ENCODE results near the gene PSME3. TPM values are rescaled to one million over a fixed set of nuclear protein-coding genes. Genes with fewer than 3 reads are reported as not detected.

The PSME3 gene
- total RNA-seq, 1 donor from 2014 or later, result 92.0 TPM

- no peak for TF ChIP-seq CTCF (IDR thresholded peaks at IDR 0.05; ENCODE audit: unreplicated experiment)
- peaks cover 2% of the 10 kb centered on the region for H3K36me3 Mint-ChIP-seq
- DNase-seq (ENCODE audit: low spot score in 2 of 2, unreplicated experiment in 2 of 2), result no peak
- H3K27me3 Mint-ChIP-seq (ENCODE audit: low read depth), result peaks cover 9% of the 10 kb centered on the region
- no peak overlapping the region for H3K27ac Mint-ChIP-seq
- H3K4me1 Mint-ChIP-seq, result no peaks in the 10 kb centered on the region
- no peak overlapping the region for H3K4me3 Mint-ChIP-seq
- no peaks in the 10 kb centered on the region for H3K9me3 Mint-ChIP-seq
Observed at GRCh38 chr17:42804918-42805367, 28.3 kb upstream of the PSME3 start.

DNA sequence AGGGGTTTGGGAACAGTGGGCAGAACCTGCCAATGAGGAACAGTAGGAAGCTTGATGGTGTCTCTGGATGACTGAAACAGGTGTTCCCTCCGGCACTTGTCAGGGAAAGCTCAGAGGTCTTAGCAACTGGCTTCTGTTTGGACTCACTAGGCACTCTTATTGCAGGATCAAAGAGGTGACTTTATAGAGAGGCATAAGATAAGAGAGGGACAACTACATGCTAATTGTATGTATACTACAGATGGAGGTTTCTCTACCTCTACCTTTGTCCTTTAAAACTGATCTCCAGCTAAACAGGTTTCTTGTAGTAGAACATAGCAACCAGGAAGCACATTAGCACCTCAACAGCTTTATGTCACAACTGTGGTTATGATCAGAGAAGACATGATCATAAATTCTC lies 26.9 kb upstream of the PSME3 start:
- no peak overlapping the region for H3K4me3 Mint-ChIP-seq
- H3K27me3 Mint-ChIP-seq (ENCODE audit: low read depth), result peaks cover 5% of the 10 kb centered on the region
- H3K27ac Mint-ChIP-seq, result no peak overlapping the region
- peaks cover 10% of the 10 kb centered on the region for H3K36me3 Mint-ChIP-seq
- no peak for TF ChIP-seq CTCF (IDR thresholded peaks at IDR 0.05; ENCODE audit: unreplicated experiment)
- DNase-seq (ENCODE audit: low spot score in 2 of 2, unreplicated experiment in 2 of 2), result no peak
- H3K9me3 Mint-ChIP-seq, result no peaks in the 10 kb centered on the region
- H3K4me1 Mint-ChIP-seq, result no peaks in the 10 kb centered on the region

DNA sequence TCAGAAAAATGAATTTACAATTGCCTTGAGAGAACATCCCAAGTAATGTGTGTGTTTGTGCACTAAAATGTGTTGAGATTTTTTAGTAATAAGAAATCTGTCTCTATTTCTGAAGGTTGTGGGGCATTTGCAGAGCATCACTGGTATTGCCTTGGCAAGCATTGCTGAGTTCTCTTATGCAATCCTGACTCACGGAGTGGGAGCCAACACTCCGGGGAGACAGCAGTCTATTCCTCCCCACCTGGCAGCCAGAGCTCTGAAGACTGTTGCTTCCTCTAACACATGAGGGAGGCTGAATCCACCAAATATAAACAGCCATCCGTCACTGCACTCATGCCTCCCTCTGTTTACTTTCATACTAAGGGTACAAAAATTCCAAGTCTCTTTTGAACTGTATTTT lies 23.9 kb upstream of the PSME3 start:
- Mint-ChIP-seq H3K36me3 (peaks cover 20% of the 10 kb centered on the region), H3K9me3 (no peaks in the 10 kb centered on the region), H3K4me1 (no peaks in the 10 kb centered on the region), H3K27me3 (ENCODE audit: low read depth) (no peaks in the 10 kb centered on the region), H3K27ac (no peak overlapping the region), H3K4me3 (no peak overlapping the region)
- TF ChIP-seq CTCF (IDR thresholded peaks at IDR 0.05; ENCODE audit: unreplicated experiment), result no peak
- no peak for DNase-seq (ENCODE audit: low spot score in 2 of 2, unreplicated experiment in 2 of 2)

DNA sequence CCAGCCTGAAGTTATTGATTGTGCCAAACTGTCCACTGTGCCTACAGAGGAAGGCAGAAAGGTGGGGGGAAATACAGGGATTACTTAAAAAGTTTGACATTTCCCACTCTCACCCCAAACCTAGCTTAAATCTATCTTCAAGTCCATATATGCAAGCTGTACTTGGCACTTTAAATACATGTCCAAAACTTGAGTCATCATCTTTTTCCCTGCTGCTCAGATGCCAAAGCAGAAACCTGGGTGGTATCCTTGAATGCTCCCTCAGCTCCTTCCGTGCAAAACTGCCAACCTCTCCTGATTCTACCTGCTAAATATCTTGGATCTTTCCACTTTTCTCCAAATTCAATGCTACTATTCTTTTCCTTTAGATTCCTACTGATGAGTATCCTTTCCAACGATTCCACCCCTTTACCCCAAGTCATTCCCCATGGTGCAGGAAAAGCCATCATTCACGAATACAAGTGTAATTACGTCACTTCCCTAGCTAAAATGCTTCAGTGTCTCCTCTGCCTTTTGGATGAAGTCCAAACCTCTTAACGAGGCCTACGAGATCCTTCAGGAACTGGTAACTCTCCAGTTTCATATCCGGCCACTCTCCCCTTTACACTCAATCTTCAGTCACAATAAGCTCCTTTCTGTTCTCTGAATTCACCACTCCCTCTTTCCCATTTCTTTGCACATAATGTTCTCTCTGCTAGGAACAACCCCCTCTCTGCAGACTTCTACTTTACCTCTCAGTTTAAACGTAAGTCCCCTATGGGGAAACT lies 18.4 kb upstream of the PSME3 start:
- Mint-ChIP-seq H3K4me3 (no peak overlapping the region), H3K27ac (no peak overlapping the region), H3K9me3 (no peaks in the 10 kb centered on the region), H3K36me3 (peaks cover 45% of the 10 kb centered on the region), H3K27me3 (ENCODE audit: low read depth) (no peaks in the 10 kb centered on the region), H3K4me1 (no peaks in the 10 kb centered on the region)
- DNase-seq (ENCODE audit: low spot score in 2 of 2, unreplicated experiment in 2 of 2), result no peak
- TF ChIP-seq CTCF (IDR thresholded peaks at IDR 0.05; ENCODE audit: unreplicated experiment), result no peak

DNA sequence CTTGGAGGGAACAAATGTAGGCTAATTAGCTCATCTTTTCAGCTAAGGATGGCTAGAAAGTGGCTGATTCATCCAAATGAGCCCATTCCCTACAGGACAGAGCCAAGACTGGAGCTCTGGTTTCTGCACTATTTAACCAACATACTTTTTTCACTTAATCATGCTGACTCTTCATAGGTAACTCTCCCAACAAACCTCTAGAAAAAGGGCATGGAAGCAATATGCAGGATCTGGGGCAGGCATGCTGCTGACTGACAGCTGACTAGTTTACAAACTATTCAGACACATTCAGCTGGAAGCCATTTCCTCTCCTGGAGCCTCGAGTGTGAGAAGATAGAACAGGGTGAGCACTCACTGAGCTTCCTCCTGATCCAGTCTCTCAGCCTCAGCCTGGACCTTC lies 15.3 kb upstream of the PSME3 start:
- DNase-seq (ENCODE audit: low spot score in 2 of 2, unreplicated experiment in 2 of 2), result no peak
- peaks cover 3% of the 10 kb centered on the region for H3K4me1 Mint-ChIP-seq
- no peak overlapping the region for H3K4me3 Mint-ChIP-seq
- no peaks in the 10 kb centered on the region for H3K9me3 Mint-ChIP-seq
- no peak overlapping the region for H3K27ac Mint-ChIP-seq
- H3K36me3 Mint-ChIP-seq, result peaks cover 43% of the 10 kb centered on the region
- TF ChIP-seq CTCF (IDR thresholded peaks at IDR 0.05; ENCODE audit: unreplicated experiment), result no peak
- H3K27me3 Mint-ChIP-seq (ENCODE audit: low read depth), result no peaks in the 10 kb centered on the region

Data from mesothelial cell of epicardium (in vitro differentiated cells).